Left ventricle myocardium inferior (tissue), 1 donor: ENCODE results near the gene EEF2KMT. TPM values are rescaled to one million over a fixed set of nuclear protein-coding genes. Genes with fewer than 3 reads are reported as not detected.

Experiments used
- DNase-seq: peaks from one replicate; pipeline ENCODE4 v3.0.0-alpha.2; 2020
- H3K27ac ChIP-seq: fragments of 200-600 bp; replicated peaks from 2 replicates; pipeline ENCODE4 v1.8.0; 2021
- H3K27me3 ChIP-seq: fragments of 200-600 bp; 2 replicates; pipeline ENCODE4 v1.8.0; 2021; ENCODE audit warnings: low read depth
- H3K36me3 ChIP-seq: fragments of 200-600 bp; 2 replicates; pipeline ENCODE4 v1.8.0; 2021
- H3K4me1 ChIP-seq: fragments of 200-600 bp; 2 replicates; pipeline ENCODE4 v1.8.0; 2021
- H3K4me3 ChIP-seq: fragments of 200-600 bp; 2 replicates; pipeline ENCODE4 v1.8.0; 2021; ENCODE audit warnings: mild to moderate bottlenecking, moderate library complexity
- H3K9me3 ChIP-seq: fragments of 200-600 bp; replicated peaks from 2 replicates; pipeline ENCODE4 v1.8.0; 2021
- CTCF ChIP-seq: fragments of 200-600 bp; IDR thresholded peaks from 2 replicates; pipeline ENCODE4 v1.8.0; 2021; ENCODE audit warnings: antibody characterized with exemption, mild to moderate bottlenecking, borderline replicate concordance
- intact Hi-C: fragments of 100-400 bp; cut with micrococcal nuclease; formaldehyde crosslinking; loops from one replicate; pipeline ENCODE4 v1.11.0; 2022
- total RNA-seq: library from RNA; stranded (reverse); fragmentation: NEBNext Ultra II Directional; extraction: Animal tissue kit (Norgen Biotek cat#: 25700); gene quantifications from one replicate; pipeline ENCODE4 v1.2.1, GENCODE V29; 2021
- donor health status: DM: no; HTN: yes; CAD: no; lungs with severe emphysema.

Gene EEF2KMT
- total RNA-seq, 1 donor from 2014 or later, result 7.3 TPM

- Histone ChIP-seq H3K9me3 (no peaks in the 10 kb centered on the region), H3K36me3 (no peaks in the 10 kb centered on the region), H3K27me3 (no peaks in the 10 kb centered on the region), H3K27ac (no peak overlapping the region), H3K4me1 (no peaks in the 10 kb centered on the region), H3K4me3 (no peak overlapping the region)
- DNase-seq, result no peak
- intact Hi-C loops, result no loop called here
- TF ChIP-seq CTCF, result no peak
Observed at GRCh38 chr16:5042574-5043171, 54.9 kb downstream of the EEF2KMT start.

- TF ChIP-seq CTCF, result no peak
- Histone ChIP-seq H3K36me3 (no peaks in the 10 kb centered on the region), H3K9me3 (no peaks in the 10 kb centered on the region), H3K4me3 (no peak overlapping the region), H3K4me1 (no peaks in the 10 kb centered on the region), H3K27ac (no peak overlapping the region), H3K27me3 (no peaks in the 10 kb centered on the region)
- intact Hi-C loops, result no loop called here
- no peak for DNase-seq
Observed at GRCh38 chr16:5041600-5042133, 55.9 kb downstream of the EEF2KMT start.

- no peaks in the 10 kb centered on the region for H3K36me3 ChIP-seq
- H3K4me3 ChIP-seq, result no peak overlapping the region
- TF ChIP-seq CTCF, result no peak
- no peaks in the 10 kb centered on the region for H3K27me3 ChIP-seq
- H3K4me1 ChIP-seq, result peaks cover 9% of the 10 kb centered on the region
- H3K27ac ChIP-seq, result no peak overlapping the region
- no peak for DNase-seq
- intact Hi-C loops, result no loop called here
- no peaks in the 10 kb centered on the region for H3K9me3 ChIP-seq
Observed at GRCh38 chr16:5040451-5040850, 57.1 kb downstream of the EEF2KMT start.

- Histone ChIP-seq H3K4me1 (peaks cover 34% of the 10 kb centered on the region), H3K27ac (no peak overlapping the region), H3K36me3 (no peaks in the 10 kb centered on the region), H3K4me3 (no peak overlapping the region), H3K9me3 (no peaks in the 10 kb centered on the region), H3K27me3 (no peaks in the 10 kb centered on the region)
- intact Hi-C loops, result no loop called here
- DNase-seq, result no peak
- no peak for TF ChIP-seq CTCF
Observed at GRCh38 chr16:5036228-5037156, 61.1 kb downstream of the EEF2KMT start.

- no peaks in the 10 kb centered on the region for H3K36me3 ChIP-seq
- DNase-seq, result no peak
- peaks cover 34% of the 10 kb centered on the region for H3K4me1 ChIP-seq
- intact Hi-C loops, result no loop called here
- no peak for TF ChIP-seq CTCF
- no peak overlapping the region for H3K27ac ChIP-seq
- no peaks in the 10 kb centered on the region for H3K9me3 ChIP-seq
- no peaks in the 10 kb centered on the region for H3K27me3 ChIP-seq
- H3K4me3 ChIP-seq, result no peak overlapping the region
Observed at GRCh38 chr16:5035909-5036227, 61.7 kb downstream of the EEF2KMT start.

Other genes with a start within 250 kb of the EEF2KMT start
- gene PPL, start 160.6 kb downstream of the EEF2KMT start, total RNA-seq, result 7.6 TPM
- gene SEC14L5, start 139.5 kb downstream of the EEF2KMT start, total RNA-seq, result 15.5 TPM
- gene NAGPA, start 63.9 kb downstream of the EEF2KMT start, total RNA-seq, result 6.6 TPM
- gene C16orf89, start 31.8 kb downstream of the EEF2KMT start, total RNA-seq, result 5.9 TPM
- 7.3 TPM for gene ALG1, start 26.0 kb downstream of the EEF2KMT start, total RNA-seq